Spleen (tissue), 7 donors: ENCODE data around the gene SESTD1.

Experiments used
- CTCF ChIP-seq, 11 experiments: fragments of 200-600 bp in 7 of 11; fragments of 450-650 bp in 4 of 11; sonication (generic) in 4 of 11; IDR thresholded peaks in 8 of 11; conservative IDR thresholded peaks in 3 of 11; 1 replicate in 7 of 11; 2 replicates in 4 of 11; pipeline versions ENCODE4 v1.4.0 to v1.8.0; 2016 to 2021; ENCODE audit warnings: antibody characterized with exemption in 11 of 11, inconsistent platforms in 4 of 11, mild to moderate bottlenecking in 1 of 11
- POLR2A ChIP-seq, 3 donors: fragments of 450-650 bp; IDR thresholded peaks; one replicate each; pipeline ENCODE4 v1.5.1; 2017; ENCODE audit warnings: antibody characterized with exemption in 3 of 3, mild to moderate bottlenecking in 1 of 3
- POLR2AphosphoS5 ChIP-seq, 3 donors: sonication (generic); formaldehyde crosslinking; IDR thresholded peaks; one replicate each; pipeline ENCODE4 v1.5.1; 2017; ENCODE audit warnings: antibody characterized with exemption in 3 of 3
- donor health status: DM: no; HTN: no; CAD: no; lungs with moderate emphysema.
- donor health status: DM: no; HTN: no; CAD: no.
- donor health status: DM: no; HTN: no; CAD: no.

GRCh38 chr2:179255129-179255528, 9.5 kb downstream of the SESTD1 start:
- no peak for TF ChIP-seq POLR2AphosphoS5 (IDR thresholded peaks at IDR 0.05)
- TF ChIP-seq CTCF (IDR thresholded peaks at IDR 0.05 in 8 of 11, conservative IDR thresholded peaks at IDR 0.05 in 3 of 11) = no peak
- TF ChIP-seq POLR2A (IDR thresholded peaks at IDR 0.05) = no peak
